GM12873 (cell line): Measurements from ENCODE around the gene CFAP61.

Source experiments
- TF ChIP-seq, protein P1 (sequence below): IDR thresholded peaks from 2 replicates; pipeline ENCODE4 v1.5.1; 2012; ENCODE audit warnings: low read depth, mild to moderate bottlenecking, moderate library complexity, low read length, control low read depth; ENCODE audit not compliant: insufficient read depth; ENCODE audit errors: missing control alignments

Gene CFAP61

DNA sequence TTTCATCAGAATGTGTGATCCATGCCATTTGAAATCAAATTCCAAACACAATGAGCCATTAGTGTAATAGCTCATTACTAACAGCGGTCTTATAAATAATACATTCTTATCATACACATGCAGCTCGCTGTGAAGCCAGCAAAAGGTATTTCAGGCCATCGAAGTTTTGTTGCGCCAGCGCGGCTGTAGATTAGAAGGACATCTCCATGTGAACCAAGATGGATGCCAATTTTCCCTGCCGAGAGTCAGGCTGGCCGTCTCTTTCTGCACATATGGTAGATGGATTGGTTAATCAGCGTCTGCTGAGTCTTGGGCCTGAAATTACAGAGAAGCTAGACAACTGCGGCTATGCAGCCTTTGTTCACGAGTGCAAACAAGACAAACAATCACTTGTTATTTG is 44.1 kb downstream of the CFAP61 start:
- TF ChIP-seq, protein P1, sequence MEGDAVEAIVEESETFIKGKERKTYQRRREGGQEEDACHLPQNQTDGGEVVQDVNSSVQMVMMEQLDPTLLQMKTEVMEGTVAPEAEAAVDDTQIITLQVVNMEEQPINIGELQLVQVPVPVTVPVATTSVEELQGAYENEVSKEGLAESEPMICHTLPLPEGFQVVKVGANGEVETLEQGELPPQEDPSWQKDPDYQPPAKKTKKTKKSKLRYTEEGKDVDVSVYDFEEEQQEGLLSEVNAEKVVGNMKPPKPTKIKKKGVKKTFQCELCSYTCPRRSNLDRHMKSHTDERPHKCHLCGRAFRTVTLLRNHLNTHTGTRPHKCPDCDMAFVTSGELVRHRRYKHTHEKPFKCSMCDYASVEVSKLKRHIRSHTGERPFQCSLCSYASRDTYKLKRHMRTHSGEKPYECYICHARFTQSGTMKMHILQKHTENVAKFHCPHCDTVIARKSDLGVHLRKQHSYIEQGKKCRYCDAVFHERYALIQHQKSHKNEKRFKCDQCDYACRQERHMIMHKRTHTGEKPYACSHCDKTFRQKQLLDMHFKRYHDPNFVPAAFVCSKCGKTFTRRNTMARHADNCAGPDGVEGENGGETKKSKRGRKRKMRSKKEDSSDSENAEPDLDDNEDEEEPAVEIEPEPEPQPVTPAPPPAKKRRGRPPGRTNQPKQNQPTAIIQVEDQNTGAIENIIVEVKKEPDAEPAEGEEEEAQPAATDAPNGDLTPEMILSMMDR: no peak

DNA sequence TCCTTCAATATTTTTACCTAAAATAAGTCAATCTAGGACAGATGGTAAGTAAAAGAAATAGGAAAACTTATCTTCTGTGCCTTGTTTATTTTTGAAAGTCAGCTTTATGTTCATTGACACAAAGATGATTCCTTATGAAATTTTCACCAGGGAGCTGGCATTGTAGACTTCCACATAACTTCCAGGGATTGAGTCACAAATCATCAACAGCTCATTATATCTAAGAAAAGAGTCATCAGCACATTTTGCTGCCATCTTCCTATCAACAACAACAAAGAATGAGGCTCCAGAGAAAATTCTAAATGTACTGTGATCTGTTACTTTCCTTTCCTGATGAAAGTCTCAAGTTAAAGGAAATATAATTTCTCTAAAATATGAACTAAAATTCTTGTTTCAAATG is 48.5 kb downstream of the CFAP61 start:
- TF ChIP-seq, protein P1: no peak

DNA sequence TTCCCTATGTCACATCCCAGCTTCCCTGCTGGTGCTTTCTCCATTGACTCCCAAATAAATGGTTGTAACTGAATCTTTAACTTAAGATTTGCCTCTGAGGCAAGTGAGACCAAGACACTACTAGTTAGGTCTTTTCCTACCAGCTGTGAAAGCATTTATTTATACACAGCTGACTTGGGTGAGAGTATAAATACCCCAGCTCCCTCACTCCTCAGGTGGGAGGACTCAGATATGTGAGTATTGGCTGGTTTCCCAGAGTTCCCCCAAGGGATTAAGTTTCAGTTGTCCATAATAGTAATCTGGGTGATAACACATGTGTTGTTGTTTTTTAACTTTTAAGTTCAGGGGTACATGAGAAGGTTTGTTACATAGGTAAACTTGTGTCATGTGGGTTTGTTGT is 49.8 kb downstream of the CFAP61 start:
- TF ChIP-seq, protein P1: no peak

DNA sequence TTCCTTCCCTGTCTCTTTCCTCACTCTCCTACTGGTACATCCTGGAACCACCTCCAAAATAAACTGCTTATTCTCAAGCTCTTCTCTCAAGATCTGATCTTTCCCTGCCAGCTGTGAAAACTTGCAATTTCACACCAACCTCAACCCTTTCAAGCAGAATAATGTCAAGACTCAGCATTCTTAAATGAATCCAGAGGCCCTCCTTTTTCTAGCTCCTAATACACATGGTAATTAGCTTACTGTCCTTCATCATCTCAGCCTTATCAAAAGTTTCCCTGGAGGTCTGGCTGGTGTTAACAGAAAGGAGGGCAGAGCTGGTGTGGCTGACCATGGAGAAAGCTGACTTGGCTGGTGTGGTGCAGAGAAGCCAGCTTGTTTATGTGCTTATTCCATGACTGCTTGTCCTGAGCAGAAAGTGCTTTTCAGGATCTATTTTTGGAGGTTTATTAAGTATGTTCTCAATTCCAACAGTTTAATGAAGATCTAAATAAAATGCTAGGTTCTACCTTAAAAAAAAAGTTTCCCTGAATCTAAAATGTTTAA is 50.5 kb downstream of the CFAP61 start:
- TF ChIP-seq, protein P1: no peak

DNA sequence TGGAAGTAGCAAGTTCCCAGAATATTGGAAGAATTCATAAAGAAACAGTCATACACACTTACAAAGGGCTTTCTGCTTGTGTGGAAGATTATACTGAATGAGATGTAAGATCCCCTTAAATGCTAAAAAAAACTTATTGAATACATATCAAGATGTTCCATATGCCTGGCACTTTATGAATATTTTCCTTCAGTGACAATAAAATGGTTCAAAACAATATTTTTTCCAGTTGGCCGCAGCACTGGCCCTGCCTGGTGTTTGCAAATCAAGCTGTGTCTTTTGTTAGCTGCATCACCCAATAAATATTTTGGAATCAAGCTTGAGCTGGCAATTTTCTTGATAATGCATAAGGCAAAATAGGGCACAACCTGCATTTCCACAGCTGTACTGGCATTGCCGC is 51.2 kb downstream of the CFAP61 start:
- TF ChIP-seq, protein P1: no peak

DNA sequence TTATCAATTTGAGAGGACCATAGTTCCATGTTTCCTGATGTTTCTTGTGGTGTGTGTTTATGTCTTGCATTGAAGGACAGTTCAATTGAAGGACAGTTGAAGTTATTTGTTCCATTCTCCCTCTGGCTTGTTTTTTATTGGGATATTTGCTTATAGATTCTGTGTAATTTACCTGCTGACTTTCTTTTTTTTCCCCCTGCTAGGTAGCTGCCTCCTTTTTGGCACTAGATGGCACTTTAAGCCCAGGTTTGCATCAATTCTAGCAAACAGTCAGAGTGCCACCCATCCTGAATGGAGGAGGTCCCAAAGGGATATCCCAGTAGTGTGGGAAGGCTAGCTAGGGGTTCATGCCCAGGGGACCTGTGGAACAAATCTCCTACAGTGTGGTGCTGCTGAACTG is 78.1 kb downstream of the CFAP61 start:
- TF ChIP-seq, protein P1: peak; percentile 39

DNA sequence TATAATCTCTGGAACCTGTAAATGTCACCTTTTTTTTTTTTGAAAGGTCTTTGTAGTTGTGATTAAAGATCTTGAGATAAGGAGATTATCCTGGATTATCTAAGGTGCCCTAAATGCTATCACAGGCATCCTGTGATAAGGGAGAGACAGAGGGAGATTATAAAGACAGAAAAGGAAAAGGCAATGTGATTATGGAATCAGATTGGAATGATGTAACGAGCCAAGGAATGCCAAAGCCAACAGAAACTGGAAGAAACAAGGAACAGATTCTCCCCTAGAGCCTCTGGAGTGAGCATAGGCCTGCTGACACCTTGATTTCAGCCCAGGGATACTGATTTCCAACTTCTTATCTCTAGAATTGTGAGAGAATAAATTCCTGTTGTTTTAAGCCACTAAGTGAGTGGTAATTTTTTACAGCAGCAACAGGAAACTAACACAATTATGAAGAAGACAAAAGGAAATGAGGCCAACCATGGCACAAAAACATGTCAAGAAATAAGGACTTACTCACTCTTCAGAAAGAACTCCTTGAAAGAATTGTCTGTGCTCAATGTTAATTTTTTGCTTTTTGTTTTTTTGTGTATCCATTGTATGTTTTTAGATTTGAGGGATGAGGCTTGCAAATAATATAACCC is 82.7 kb downstream of the CFAP61 start:
- TF ChIP-seq, protein P1: no peak
